Activated CD4-positive, alpha-beta T cell treated with anti-CD3 and anti-CD28 coated beads, Interleukin-2, amount 50 U/mL, for 4 hours (primary cell): ENCODE data around the gene KLHL40.

Experiments used
- DNase-seq, 2 experiments: peaks; one replicate each; pipeline ENCODE4 v3.0.0-alpha.2; 2020

Gene KLHL40

DNA sequence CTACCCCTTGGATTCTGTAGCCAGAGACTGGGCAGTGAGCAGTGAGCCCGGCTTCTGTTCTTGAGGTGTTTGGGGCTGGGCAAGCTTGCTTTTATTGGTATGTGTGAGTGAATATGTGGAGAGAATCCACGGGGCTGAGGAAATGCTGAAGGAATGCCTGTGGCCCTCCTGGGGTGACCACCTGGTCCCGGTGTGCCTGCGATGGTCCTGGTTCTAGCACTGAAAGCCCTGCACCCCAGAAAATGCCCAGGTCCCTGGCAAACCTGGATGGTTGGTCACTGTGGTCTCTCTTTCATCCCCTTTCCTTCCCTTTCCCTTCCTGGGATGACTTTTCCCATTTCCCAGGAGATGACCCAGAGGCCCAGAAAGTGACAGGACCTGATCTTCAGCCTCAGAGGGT, 27.7 kb upstream of the KLHL40 start:
- no peak for DNase-seq

DNA sequence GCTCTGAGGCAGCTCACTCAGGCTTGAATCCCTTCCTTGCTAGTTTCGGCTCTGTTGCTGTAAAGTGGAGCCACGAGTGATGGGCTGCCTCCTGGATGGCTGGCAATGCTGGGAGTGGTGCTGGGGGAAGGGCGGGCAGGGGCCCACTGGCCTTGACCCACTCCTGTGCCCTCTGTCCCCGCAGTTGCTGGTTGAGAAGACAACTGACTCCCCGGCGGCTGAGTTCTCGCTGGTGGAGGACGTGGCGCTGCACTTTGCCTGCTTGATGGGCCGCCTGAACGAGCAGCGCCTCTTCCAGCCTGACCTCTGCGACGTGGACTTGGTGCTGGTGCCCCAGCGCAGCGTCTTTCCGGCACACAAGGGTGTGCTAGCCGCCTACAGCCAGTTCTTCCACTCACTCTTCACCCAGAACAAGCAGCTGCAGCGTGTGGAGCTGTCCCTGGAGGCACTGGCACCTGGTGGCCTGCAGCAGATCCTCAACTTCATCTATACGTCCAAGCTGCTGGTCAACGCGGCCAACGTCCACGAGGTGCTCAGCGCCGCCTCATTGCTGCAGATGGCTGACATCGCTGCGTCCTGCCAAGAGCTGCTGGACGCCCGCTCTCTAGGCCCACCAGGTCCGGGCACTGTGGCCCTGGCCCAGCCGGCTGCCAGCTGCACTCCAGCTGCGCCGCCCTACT, 27.1 kb upstream of the KLHL40 start:
- DNase-seq = no peak

DNA sequence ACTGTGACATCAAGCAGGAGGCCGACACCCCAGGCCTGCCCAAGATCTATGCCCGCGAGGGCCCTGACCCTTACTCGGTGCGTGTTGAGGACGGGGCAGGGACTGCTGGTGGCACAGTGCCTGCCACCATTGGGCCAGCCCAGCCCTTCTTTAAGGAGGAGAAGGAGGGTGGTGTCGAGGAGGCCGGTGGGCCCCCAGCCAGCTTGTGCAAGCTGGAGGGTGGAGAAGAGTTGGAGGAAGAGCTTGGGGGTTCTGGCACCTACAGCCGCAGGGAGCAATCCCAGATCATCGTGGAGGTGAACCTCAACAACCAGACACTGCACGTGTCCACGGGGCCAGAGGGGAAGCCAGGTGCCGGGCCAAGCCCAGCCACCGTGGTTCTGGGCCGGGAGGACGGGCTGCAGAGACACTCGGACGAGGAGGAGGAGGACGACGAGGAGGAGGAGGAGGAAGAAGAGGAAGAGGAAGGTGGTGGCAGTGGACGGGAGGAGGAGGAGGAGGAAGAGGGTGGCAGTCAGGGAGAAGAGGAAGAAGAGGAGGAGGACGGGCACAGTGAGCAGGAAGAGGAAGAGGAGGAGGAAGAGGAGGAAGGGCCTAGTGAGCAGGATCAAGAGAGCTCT, 26.5 kb upstream of the KLHL40 start:
- DNase-seq = no peak

DNA sequence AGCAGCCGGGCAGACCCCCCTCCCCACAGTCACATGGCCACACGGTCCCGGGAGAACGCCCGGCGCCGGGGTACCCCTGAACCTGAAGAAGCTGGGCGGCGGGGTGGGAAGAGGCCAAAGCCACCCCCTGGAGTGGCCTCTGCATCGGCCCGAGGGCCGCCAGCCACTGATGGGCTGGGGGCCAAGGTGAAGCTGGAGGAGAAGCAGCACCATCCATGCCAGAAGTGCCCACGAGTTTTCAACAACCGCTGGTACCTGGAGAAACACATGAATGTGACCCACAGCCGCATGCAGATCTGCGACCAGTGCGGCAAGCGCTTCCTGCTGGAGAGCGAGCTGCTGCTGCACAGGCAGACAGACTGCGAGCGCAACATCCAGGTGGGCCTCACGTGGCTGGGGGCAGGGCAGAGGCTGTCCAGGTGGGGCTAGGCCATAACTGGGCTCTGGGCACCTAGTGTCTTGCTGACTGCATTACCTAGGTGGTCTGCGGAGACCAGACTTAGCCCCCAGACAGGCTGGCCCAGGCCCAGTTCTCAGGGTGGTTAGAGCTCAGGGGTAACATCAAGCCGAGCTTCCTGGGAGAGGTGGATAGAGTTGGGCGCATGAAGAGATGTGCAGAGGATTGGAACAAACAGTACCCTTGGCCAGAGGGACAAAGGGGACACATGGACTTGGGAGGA, 25.7 kb upstream of the KLHL40 start:
- DNase-seq = no peak

DNA sequence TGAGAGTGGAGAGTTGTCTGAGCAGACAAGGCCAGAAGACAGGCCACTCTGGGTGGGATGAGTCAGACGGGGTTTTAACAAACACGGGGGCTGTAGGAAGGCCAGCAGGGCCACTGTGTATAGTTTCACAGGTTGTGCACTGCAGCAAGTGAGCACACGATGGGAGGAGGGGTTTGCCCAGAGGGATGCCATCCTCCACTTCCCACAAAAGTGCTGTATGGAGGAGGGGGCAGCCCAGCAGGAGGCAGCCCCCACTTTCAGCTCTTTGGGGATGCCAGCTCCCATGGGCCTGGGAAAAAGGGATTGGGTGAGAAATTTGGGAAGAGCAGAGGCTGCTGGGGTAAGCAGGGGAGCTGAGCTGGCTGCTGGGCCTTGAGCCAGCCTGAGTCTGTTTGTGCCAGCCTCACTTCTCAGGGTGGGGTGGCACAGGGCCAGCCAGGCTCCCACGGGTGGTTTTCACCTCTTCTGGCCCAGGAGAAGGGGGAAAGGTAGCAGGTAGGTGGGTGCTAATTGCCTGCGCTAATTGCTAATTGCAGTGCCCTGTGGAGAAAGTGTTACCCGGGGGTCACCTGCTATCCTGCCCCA, 25.1 kb upstream of the KLHL40 start:
- no peak for DNase-seq

DNA sequence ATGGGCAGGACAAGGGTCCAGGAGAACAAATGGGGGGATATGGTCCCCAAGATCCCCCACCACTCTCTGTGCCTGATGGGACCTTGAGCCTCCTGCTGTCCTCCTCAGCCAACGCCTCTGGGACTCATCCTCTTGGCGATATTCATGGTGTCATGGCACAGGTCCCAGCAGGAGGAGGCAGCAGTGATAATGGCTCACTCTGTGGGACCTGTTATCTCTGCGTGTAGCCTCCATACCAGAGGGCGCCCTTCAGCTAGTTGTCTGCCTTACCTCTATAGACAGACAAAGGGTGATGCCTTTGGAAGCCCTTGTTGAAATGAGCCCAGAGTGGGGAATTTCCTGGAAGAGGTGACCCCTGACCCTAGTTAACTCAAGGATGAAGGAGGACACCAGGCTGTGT, 24.4 kb upstream of the KLHL40 start:
- no peak for DNase-seq

DNA sequence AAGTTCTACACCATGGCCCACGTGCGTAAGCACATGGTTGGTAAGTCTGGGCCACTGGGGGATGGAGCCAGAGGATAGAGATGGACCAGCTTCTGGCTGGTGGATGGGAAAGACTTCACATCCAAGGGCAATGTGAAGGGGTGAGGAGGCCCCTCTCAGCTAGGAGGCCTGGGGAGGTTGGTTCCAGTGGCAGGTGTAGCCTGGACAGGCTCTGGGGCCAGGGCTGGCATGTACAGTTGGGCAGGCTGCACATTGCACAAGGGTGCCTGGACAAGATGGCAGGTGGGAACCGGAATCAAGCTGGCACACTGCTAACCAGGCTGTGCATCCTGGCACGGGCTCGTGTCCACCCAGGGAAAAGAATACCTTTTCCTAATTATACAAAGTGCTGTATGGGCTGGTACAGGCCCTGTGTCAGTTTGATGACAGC, 23.7 kb upstream of the KLHL40 start:
- no peak for DNase-seq

DNA sequence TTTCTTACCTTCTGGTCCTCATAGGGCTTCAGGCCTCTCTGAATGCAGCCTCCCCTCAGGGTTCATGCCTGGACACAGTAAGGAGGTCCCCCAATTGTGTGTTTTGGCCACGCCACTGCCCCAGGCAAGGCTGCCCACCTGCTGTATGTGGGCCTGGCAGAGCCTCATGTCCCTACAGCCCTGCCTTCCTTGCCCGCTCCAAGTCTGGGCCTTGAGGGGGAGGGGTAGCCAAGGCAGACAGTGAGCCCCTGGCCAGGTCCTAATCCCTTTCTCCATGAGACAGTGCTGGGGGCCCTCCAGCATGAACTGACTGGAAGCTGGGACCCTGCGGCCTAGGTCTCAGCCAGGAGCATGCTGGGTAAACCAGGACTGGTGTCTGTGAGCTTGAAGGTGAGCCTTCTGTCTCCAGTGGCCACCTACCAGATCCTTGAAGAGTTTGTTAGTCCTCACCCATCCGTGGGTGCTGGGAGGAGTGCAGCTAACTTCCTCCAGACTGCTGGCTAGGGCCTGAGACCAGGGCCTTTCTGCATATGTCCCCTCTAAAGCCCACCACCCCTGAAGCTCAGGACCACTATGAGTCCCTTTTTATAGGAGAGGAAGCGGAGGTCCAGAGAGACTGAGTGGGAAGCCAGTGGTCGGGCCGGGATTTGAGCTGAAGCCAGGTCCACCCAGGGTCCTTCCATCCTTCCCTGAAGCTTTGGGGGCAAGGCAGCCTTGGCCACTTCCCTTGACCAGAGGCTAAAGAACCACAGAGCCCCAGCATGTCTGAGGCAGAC, 23.1 kb upstream of the KLHL40 start:
- no peak for DNase-seq

DNA sequence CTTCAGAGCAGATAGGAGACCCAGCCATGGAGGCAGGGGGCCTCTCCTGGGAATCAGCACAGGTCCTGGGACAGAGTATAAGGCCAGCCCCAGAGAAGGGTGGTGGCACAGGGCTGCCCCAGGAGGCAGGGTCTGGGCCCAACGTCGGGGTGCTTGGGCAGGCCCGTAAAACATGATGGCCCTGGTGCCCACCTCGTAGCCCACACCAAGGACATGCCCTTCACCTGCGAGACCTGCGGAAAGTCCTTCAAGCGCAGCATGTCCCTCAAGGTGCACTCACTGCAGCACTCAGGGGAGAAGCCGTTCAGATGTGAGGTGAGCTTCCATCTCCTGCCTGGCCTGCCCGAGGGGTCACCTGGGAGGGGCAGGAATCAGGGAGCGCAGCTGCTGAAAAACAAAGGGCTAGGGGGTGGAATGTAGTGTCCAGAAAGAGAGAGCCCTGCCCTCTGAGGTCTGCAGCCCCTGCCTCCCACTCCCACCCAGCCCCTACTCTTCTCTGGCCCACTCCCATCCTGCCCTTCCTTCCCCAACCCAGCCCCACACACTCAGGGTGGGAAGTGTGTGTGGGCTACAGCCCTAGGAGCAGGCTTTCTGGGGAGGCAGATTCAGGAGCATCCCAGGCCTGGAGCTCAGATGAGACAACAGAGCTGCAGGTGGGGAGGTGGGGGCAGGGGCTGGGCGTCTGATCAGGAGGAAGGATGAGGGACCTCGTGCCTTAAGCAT, 22.4 kb upstream of the KLHL40 start:
- no peak for DNase-seq

DNA sequence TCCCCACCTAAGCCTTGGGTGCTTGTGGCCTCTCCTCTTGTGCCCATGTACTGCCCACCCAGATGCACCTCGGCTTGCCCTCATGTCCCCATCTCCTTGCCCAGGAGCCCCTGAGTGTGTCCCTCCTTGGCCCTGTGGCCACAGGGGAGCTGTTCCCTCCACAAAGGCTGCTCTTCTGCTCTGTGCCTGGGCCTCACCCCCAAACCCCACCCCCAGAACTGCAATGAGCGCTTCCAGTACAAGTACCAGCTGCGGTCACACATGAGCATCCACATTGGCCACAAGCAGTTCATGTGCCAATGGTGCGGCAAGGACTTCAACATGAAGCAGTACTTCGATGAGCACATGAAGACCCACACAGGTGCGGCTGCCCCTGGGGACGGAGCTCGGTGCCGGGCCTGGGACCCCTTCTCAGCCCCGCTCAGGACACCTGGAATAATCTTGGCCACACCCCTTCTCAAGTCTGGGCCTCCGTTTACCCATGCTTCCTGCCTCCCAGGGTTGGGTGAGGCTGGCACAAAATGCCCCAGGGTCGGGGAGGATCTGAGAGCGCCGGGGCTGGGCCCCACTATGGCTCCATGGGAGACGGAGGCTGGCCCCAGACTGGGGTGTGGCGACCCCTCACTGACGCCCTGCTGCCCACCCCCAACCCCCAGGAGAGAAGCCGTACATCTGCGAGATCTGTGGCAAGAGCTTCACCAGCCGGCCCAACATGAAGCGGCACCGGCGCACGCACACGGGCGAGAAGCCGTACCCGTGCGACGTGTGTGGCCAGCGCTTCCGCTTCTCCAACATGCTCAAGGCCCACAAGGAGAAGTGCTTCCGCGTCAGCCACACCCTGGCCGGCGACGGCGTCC, 21.5 kb upstream of the KLHL40 start:
- no peak for DNase-seq

DNA sequence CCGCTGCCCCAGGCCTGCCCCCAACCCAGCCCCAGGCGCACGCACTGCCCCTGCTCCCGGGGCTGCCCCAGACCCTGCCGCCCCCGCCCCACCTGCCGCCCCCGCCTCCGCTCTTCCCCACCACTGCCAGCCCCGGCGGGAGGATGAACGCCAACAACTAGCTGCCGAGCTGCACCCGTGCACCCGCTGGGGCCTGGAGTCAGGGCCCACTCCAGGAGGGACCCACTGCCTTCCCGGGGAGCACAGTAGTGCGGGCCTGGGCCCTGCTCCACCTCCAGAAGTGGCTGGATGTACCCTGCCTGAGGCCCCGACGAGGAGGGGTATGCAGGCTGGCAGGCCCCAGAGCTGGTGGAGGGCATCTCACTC, 20.9 kb upstream of the KLHL40 start:
- DNase-seq = no peak

DNA sequence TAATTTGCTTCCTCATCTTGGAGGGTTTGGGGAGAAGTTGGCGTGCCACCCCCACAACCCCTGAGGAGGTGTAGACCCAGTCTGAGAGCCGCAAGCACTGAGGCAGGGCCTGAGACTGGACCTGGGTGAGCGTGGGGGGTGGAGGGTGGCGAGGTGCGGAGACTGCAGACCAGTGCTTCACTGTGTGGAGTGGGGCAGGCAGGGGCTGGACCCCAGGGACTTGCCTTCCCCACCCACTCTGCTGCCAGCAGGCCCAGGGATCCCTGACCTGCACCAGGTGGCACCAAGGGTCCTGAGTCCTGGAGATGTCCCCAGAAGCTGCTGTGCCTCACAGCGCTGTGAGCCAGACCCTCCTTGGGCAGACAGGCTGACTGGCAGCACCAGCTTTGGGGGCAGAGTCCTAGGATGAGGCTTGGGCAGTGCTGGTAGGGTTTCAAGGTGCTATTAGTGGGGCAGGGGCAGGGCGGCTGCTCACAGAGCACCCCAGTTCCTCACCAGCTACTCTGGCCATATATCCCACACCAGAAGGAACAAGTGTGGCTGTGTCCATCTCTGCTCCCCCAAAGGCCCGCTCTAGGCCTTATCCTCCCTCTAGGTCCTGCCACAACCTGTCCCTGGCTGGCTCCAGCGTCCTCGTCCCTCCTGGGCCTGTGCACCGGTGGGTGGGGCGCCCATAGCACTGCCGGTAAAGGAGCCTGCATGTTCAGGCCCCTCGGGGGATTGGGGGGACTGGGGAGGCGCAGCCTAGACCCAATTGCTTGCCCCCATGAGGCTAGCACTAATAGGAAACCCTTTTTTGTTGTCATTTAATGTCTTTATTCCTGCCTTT, 20.1 kb upstream of the KLHL40 start:
- no peak for DNase-seq

DNA sequence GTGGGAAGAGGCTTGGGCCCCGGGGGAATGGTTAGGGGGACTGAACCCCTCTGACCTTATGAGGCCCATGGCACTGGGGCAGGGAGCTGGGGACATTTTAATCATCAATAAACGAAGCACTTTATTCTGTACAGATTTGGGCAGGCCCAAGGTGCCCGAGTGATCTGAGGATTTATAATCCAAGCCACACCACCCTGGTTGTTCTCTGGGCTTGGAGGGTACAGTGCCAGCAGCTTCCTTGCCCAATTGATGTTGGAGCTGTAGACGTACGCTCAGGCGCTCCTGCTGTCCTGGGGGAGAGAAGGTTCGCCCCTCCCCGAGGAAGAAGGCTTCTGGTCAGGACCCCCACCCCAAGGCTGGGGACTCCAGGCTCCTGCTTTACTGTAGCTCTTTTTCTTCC, 19.3 kb upstream of the KLHL40 start:
- DNase-seq = no peak

DNA sequence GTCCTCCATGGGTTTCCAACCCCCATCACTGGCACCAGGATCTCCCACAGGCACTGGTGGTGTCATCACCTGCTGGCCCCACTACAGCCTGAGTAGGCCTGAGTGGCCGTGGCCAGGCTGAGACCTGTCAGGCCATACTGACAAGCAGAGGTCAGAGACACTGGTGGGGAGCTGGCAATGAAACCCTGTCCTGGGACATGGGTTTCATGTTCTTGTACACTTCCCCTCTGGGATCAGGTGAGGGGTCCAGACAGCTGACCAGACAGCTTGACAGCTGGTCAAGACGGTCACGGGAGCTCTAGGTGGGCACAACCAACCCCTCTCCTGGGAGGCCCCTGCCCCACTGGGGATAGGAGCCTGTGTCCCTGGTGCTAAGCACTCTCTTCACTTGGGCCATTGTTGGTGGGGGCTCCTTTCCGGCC, 18.7 kb upstream of the KLHL40 start:
- DNase-seq = no peak

DNA sequence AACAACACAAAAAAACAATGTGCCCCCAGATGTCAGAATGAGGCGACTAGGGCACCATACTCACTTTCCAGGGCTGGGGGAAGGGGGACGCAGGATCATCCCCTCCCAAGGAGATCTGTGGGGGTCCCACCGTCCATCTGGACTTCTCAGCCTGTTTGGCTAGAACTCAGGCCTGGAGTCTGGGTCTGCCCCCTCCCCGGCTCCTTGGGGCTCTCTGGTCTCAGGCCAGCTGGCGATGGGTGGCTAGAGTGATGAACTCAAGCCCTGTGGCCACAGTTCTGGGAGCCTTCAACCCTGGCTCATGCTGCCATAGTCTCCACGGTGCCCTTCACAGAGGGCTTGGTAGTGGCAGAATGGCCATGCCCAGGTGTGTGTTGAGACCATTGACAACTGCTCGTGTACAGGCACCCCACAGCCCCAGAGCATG, 18.2 kb upstream of the KLHL40 start:
- no peak for DNase-seq

DNA sequence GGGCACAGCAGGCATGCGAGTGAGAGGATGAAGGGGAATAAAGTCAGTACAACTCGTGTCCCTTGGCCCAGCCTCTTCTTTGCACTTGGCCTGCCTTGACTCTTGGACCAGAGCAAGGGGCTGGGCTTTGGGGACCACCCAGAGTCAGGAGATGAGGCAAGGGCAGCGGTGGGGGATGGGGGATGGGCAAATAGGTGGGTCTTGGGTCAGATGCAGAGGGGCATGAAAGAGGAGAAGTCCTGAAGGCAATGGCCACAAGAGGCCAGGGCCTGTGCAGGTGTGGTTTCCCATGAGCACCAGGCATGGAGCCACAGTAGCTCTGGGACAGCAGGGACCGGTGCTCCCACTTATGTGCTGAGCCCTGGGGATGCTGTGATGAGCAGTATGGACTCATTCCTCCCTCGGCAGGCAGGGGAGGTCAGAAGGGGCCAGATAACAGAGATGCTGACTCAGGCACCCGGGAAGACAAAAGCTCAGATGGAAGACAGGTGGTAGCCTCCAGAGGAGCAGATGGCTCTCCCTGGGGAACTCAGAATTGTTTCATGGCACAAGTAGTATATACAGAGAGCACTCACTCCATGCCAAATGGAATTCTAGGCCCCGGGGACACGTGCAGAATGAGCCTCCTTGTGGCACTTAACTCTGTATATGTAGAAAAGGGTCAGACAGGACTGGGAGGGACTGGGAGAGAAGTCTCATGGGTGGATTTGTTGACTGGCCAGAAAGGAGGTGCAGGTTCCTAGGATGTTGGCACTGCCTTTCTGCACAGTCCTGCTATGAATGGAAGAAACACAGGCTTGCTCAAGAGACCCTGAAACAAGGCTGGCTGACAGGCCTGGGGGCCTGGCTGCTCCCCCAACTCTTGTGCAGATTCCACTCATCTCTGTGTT, 17.6 kb upstream of the KLHL40 start:
- DNase-seq = no peak

DNA sequence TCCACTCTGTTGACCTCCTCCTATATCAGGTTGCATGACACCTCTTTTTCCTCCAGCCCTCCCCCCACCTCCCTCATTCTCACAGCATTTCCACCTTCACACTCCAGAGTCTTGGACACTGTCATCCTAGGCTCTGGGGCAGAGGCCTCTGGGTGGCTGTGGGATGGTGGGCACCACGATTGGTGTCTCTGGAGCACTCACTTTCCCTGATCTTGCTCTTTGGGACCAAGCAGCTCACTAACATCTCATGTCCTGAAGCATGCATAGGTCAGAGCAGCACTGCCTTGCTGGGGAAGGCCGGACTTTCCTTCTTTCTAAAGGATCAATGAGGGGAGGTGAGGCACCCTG, 16.9 kb upstream of the KLHL40 start:
- no peak for DNase-seq

DNA sequence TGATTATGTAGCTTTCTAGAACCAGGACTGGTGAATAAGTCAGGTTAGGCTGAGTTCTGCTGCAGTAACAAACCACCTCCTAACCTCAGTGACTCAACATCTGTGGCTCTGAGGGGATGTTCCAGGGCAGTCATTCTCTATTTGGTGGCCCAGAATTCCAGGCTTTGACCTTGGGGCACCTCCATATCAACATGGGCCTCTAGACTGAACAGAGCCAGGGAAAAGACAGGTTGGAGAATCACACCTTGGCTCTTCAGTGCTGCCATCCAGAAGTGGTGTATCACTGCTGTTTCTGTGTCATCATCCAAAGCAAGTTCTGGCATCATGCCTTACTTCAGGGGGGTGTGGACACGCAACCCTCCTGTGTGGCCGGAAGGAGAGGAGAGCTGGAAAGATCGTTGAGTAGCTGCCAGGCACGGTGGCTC, 16.5 kb upstream of the KLHL40 start:
- DNase-seq = no peak

DNA sequence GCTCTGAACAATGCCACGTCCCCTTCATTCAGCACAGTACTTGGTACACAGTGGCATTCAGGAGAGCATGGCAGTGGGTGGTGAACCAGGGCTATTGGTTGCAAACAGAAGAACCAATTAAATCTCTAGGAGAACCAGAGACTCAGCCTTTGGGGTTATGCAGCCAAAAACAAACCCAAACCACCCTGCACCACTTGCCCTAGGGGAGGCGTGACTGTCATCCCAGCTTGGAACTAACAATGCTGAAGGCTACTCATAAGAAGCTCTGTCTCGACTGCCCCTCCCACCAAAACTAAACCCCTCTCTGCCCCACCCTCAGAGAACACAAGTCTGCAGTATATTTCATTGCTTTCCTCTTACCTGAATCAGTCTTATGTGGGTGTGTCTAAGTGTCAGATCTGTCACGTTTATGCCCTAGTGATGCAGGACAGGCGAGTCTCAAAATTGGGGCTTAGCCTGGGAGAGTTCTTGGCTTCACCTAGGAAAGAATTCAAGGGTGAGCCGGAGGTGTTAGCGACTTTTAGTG, 15.2 kb upstream of the KLHL40 start:
- DNase-seq = no peak
